Measurements from ENCODE around the gene TMEM256. TPM values are rescaled to one million over a fixed set of nuclear protein-coding genes. Genes with fewer than 3 reads are reported as not detected.

TMEM256 gene
- total RNA-seq, 1 donor from 2014 or later: 78.3 TPM

- peaks cover 23% of the 10 kb centered on the region for H3K4me1 Mint-ChIP-seq
- no peak for DNase-seq (ENCODE audit: low spot score in 2 of 2, unreplicated experiment in 2 of 2)
- no peaks in the 10 kb centered on the region for H3K27me3 Mint-ChIP-seq (ENCODE audit: low read depth)
- no peak overlapping the region for H3K27ac Mint-ChIP-seq
- H3K36me3 Mint-ChIP-seq: peaks cover 18% of the 10 kb centered on the region
- no peaks in the 10 kb centered on the region for H3K9me3 Mint-ChIP-seq
- H3K4me3 Mint-ChIP-seq: peak overlapping the region; percentile 30
- TF ChIP-seq CTCF (IDR thresholded peaks at IDR 0.05; ENCODE audit: unreplicated experiment): no peak
Observed at GRCh38 chr17:7407082-7407481, 3.2 kb upstream of the TMEM256 start.

GRCh38 chr17:7406235-7406825 lies 2.4 kb upstream of the TMEM256 start:
- Mint-ChIP-seq H3K27me3 (ENCODE audit: low read depth) (no peaks in the 10 kb centered on the region), H3K4me3 (peak overlapping the region; percentile 73), H3K4me1 (peaks cover 23% of the 10 kb centered on the region), H3K27ac (peak overlapping the region; percentile 82), H3K36me3 (peaks cover 22% of the 10 kb centered on the region), H3K9me3 (no peaks in the 10 kb centered on the region)
- no peak for DNase-seq (ENCODE audit: low spot score in 2 of 2, unreplicated experiment in 2 of 2)
- no peak for TF ChIP-seq CTCF (IDR thresholded peaks at IDR 0.05; ENCODE audit: unreplicated experiment)

- peaks cover 19% of the 10 kb centered on the region for H3K36me3 Mint-ChIP-seq
- peak overlapping the region; percentile 80 for H3K4me3 Mint-ChIP-seq
- H3K27me3 Mint-ChIP-seq (ENCODE audit: low read depth): no peaks in the 10 kb centered on the region
- peaks cover 23% of the 10 kb centered on the region for H3K4me1 Mint-ChIP-seq
- no peak for DNase-seq (ENCODE audit: low spot score in 2 of 2, unreplicated experiment in 2 of 2)
- H3K9me3 Mint-ChIP-seq: no peaks in the 10 kb centered on the region
- no peak for TF ChIP-seq CTCF (IDR thresholded peaks at IDR 0.05; ENCODE audit: unreplicated experiment)
- H3K27ac Mint-ChIP-seq: peak overlapping the region; percentile 84
Observed at GRCh38 chr17:7405350-7406234, 1.7 kb upstream of the TMEM256 start.

- Mint-ChIP-seq H3K36me3 (peaks cover 13% of the 10 kb centered on the region), H3K27ac (peak overlapping the region; percentile 91), H3K4me3 (peak overlapping the region; percentile 87), H3K9me3 (no peaks in the 10 kb centered on the region), H3K27me3 (ENCODE audit: low read depth) (no peaks in the 10 kb centered on the region), H3K4me1 (peaks cover 23% of the 10 kb centered on the region)
- no peak for TF ChIP-seq CTCF (IDR thresholded peaks at IDR 0.05; ENCODE audit: unreplicated experiment)
- DNase-seq (ENCODE audit: low spot score in 2 of 2, unreplicated experiment in 2 of 2): no peak
Observed at GRCh38 chr17:7404737-7405349, 946 bp upstream of the TMEM256 start.

- H3K36me3 Mint-ChIP-seq: peaks cover 6% of the 10 kb centered on the region
- peak overlapping the region; percentile 91 for H3K27ac Mint-ChIP-seq
- TF ChIP-seq CTCF (IDR thresholded peaks at IDR 0.05; ENCODE audit: unreplicated experiment): no peak
- no peaks in the 10 kb centered on the region for H3K27me3 Mint-ChIP-seq (ENCODE audit: low read depth)
- peak overlapping the region; percentile 87 for H3K4me3 Mint-ChIP-seq
- no peaks in the 10 kb centered on the region for H3K9me3 Mint-ChIP-seq
- H3K4me1 Mint-ChIP-seq: peaks cover 23% of the 10 kb centered on the region
- DNase-seq (ENCODE audit: low spot score in 2 of 2, unreplicated experiment in 2 of 2): no peak
Observed at GRCh38 chr17:7403727-7403976, 245 bp downstream of the TMEM256 start.
